Measurements from ENCODE around the gene TNFRSF19.
A peak's percentile ranks its signal among the peaks of the same experiment; 100 is the strongest.

Gene TNFRSF19

GRCh38 chr13:23651887-23652286, 81.7 kb downstream of the TNFRSF19 start:
- Histone ChIP-seq H4K91ac (ENCODE audit: low read length) (no peak overlapping the region), H3K4me1 (ENCODE audit: control insufficient read depth, insufficient read depth, low read depth, low read length) (peaks cover 8% of the 10 kb centered on the region), H3K4me2 (ENCODE audit: low read length, poor library complexity, severe bottlenecking) (no peak overlapping the region), H2AFZ (ENCODE audit: low read depth, low read length) (no peak overlapping the region), H3K9me3 (ENCODE audit: control insufficient read depth, low read length) (no peaks in the 10 kb centered on the region), H2BK12ac (ENCODE audit: low read length in 2 of 2) (no peak overlapping the region), H3K18ac (ENCODE audit: low read depth in 1 of 2, low read length in 2 of 2) (no peak overlapping the region), H3K4ac (ENCODE audit: low read depth in 1 of 2, low read length in 2 of 2) (no peak overlapping the region), H3K14ac (ENCODE audit: low read length in 2 of 2) (no peak overlapping the region), H3K27me3 (ENCODE audit: control insufficient read depth in 1 of 2, insufficient read depth in 1 of 2, low read length in 2 of 2) (no peaks in the 10 kb centered on the region), H3K79me1 (replicated peaks; ENCODE audit: low read length, poor library complexity, severe bottlenecking) (no peaks in the 10 kb centered on the region), H2AK5ac (ENCODE audit: low read length, severe bottlenecking) (no peak overlapping the region), H3K23ac (ENCODE audit: low read length in 2 of 2) (no peak overlapping the region), H3K9ac (ENCODE audit: low read length) (no peak overlapping the region), H2BK120ac (ENCODE audit: low read depth, low read length) (no peak overlapping the region), H4K8ac (ENCODE audit: low read length) (no peak overlapping the region), H3K36me3 (ENCODE audit: control insufficient read depth in 1 of 2, insufficient read depth in 2 of 2, low read depth in 1 of 2, low read length in 2 of 2) (no peaks in the 10 kb centered on the region), H3K4me3 (ENCODE audit: insufficient read depth in 1 of 2, low read depth in 1 of 2, low read length in 2 of 2) (no peak overlapping the region), H2BK15ac (ENCODE audit: low read depth, poor library complexity, severe bottlenecking) (no peak overlapping the region), H3K27ac (ENCODE audit: low read length, poor library complexity, severe bottlenecking) (no peak overlapping the region), H2BK5ac (ENCODE audit: low read depth, low read length, poor library complexity, severe bottlenecking) (no peak overlapping the region)
- DNase-seq: no peak
- WGBS: 83% methylated on average over 1 of the region's 2 CpGs

- Histone ChIP-seq H3K14ac (ENCODE audit: low read length in 2 of 2) (no peak overlapping the region), H2BK120ac (ENCODE audit: low read depth, low read length) (no peak overlapping the region), H4K8ac (ENCODE audit: low read length) (no peak overlapping the region), H3K9ac (ENCODE audit: low read length) (no peak overlapping the region), H2BK12ac (ENCODE audit: low read length in 2 of 2) (peak overlapping the region in 1 of 2 experiments; percentile 21), H3K79me1 (replicated peaks; ENCODE audit: low read length, poor library complexity, severe bottlenecking) (no peaks in the 10 kb centered on the region), H3K4ac (ENCODE audit: low read depth in 1 of 2, low read length in 2 of 2) (no peak overlapping the region), H3K23ac (ENCODE audit: low read length in 2 of 2) (no peak overlapping the region), H3K18ac (ENCODE audit: low read depth in 1 of 2, low read length in 2 of 2) (no peak overlapping the region), H3K27ac (ENCODE audit: low read length, poor library complexity, severe bottlenecking) (no peak overlapping the region), H2BK5ac (ENCODE audit: low read depth, low read length, poor library complexity, severe bottlenecking) (no peak overlapping the region), H3K4me3 (ENCODE audit: insufficient read depth in 1 of 2, low read depth in 1 of 2, low read length in 2 of 2) (no peak overlapping the region), H3K9me3 (ENCODE audit: control insufficient read depth, low read length) (no peaks in the 10 kb centered on the region), H2AK5ac (ENCODE audit: low read length, severe bottlenecking) (no peak overlapping the region), H3K4me2 (ENCODE audit: low read length, poor library complexity, severe bottlenecking) (no peak overlapping the region), H3K4me1 (ENCODE audit: control insufficient read depth, insufficient read depth, low read depth, low read length) (peaks cover 8% of the 10 kb centered on the region), H3K36me3 (ENCODE audit: control insufficient read depth in 1 of 2, insufficient read depth in 2 of 2, low read depth in 1 of 2, low read length in 2 of 2) (no peaks in the 10 kb centered on the region), H3K27me3 (ENCODE audit: control insufficient read depth in 1 of 2, insufficient read depth in 1 of 2, low read length in 2 of 2) (no peaks in the 10 kb centered on the region), H4K91ac (ENCODE audit: low read length) (no peak overlapping the region), H2AFZ (ENCODE audit: low read depth, low read length) (no peak overlapping the region), H2BK15ac (ENCODE audit: low read depth, poor library complexity, severe bottlenecking) (no peak overlapping the region)
- 88% methylated on average over 10 of the region's 10 CpGs for WGBS
- no peak for DNase-seq
Observed at GRCh38 chr13:23652909-23653726, 82.9 kb downstream of the TNFRSF19 start.

GRCh38 chr13:23654111-23655110, 84.2 kb downstream of the TNFRSF19 start:
- H2BK12ac ChIP-seq (ENCODE audit: low read length in 2 of 2): no peak overlapping the region
- H3K4me3 ChIP-seq (ENCODE audit: insufficient read depth in 1 of 2, low read depth in 1 of 2, low read length in 2 of 2): no peak overlapping the region

GRCh38 chr13:23655321-23655720, 85.1 kb downstream of the TNFRSF19 start:
- H3K4me3 ChIP-seq (ENCODE audit: insufficient read depth in 1 of 2, low read depth in 1 of 2, low read length in 2 of 2): no peak overlapping the region
- H3K23ac ChIP-seq (ENCODE audit: low read length in 2 of 2): no peak overlapping the region
- no peak overlapping the region for H2AK5ac ChIP-seq (ENCODE audit: low read length, severe bottlenecking)
- no peak overlapping the region for H3K4me2 ChIP-seq (ENCODE audit: low read length, poor library complexity, severe bottlenecking)
- H2BK5ac ChIP-seq (ENCODE audit: low read depth, low read length, poor library complexity, severe bottlenecking): no peak overlapping the region
- H3K36me3 ChIP-seq (ENCODE audit: control insufficient read depth in 1 of 2, insufficient read depth in 2 of 2, low read depth in 1 of 2, low read length in 2 of 2): no peaks in the 10 kb centered on the region
- peaks cover 12% of the 10 kb centered on the region for H3K4me1 ChIP-seq (ENCODE audit: control insufficient read depth, insufficient read depth, low read depth, low read length)
- 100% methylated on average over 2 of the region's 3 CpGs for WGBS
- no peak overlapping the region for H4K91ac ChIP-seq (ENCODE audit: low read length)
- no peak overlapping the region for H3K14ac ChIP-seq (ENCODE audit: low read length in 2 of 2)
- no peak overlapping the region for H2AFZ ChIP-seq (ENCODE audit: low read depth, low read length)
- H3K27me3 ChIP-seq (ENCODE audit: control insufficient read depth in 1 of 2, insufficient read depth in 1 of 2, low read length in 2 of 2): no peaks in the 10 kb centered on the region
- H3K79me1 ChIP-seq (replicated peaks; ENCODE audit: low read length, poor library complexity, severe bottlenecking): no peaks in the 10 kb centered on the region
- H3K18ac ChIP-seq (ENCODE audit: low read depth in 1 of 2, low read length in 2 of 2): no peak overlapping the region
- H2BK120ac ChIP-seq (ENCODE audit: low read depth, low read length): no peak overlapping the region
- no peak overlapping the region for H4K8ac ChIP-seq (ENCODE audit: low read length)
- no peak overlapping the region for H3K9ac ChIP-seq (ENCODE audit: low read length)
- no peaks in the 10 kb centered on the region for H3K9me3 ChIP-seq (ENCODE audit: control insufficient read depth, low read length)
- DNase-seq: no peak
- H3K4ac ChIP-seq (ENCODE audit: low read depth in 1 of 2, low read length in 2 of 2): no peak overlapping the region
- H2BK12ac ChIP-seq (ENCODE audit: low read length in 2 of 2): no peak overlapping the region
- no peak overlapping the region for H2BK15ac ChIP-seq (ENCODE audit: low read depth, poor library complexity, severe bottlenecking)
- no peak overlapping the region for H3K27ac ChIP-seq (ENCODE audit: low read length, poor library complexity, severe bottlenecking)

More at GRCh38 chr13:23654111-23655110, 84.2 kb downstream of the TNFRSF19 start:
- Histone ChIP-seq H3K9ac (ENCODE audit: low read length) (no peak overlapping the region), H4K91ac (ENCODE audit: low read length) (no peak overlapping the region), H2AK5ac (ENCODE audit: low read length, severe bottlenecking) (no peak overlapping the region), H3K4ac (ENCODE audit: low read depth in 1 of 2, low read length in 2 of 2) (no peak overlapping the region), H2BK120ac (ENCODE audit: low read depth, low read length) (no peak overlapping the region), H3K36me3 (ENCODE audit: control insufficient read depth in 1 of 2, insufficient read depth in 2 of 2, low read depth in 1 of 2, low read length in 2 of 2) (no peaks in the 10 kb centered on the region), H3K27me3 (ENCODE audit: control insufficient read depth in 1 of 2, insufficient read depth in 1 of 2, low read length in 2 of 2) (no peaks in the 10 kb centered on the region), H2BK5ac (ENCODE audit: low read depth, low read length, poor library complexity, severe bottlenecking) (no peak overlapping the region), H3K27ac (ENCODE audit: low read length, poor library complexity, severe bottlenecking) (peak overlapping the region; percentile 5), H3K9me3 (ENCODE audit: control insufficient read depth, low read length) (no peaks in the 10 kb centered on the region), H3K79me1 (replicated peaks; ENCODE audit: low read length, poor library complexity, severe bottlenecking) (no peaks in the 10 kb centered on the region), H3K14ac (ENCODE audit: low read length in 2 of 2) (no peak overlapping the region), H3K23ac (ENCODE audit: low read length in 2 of 2) (no peak overlapping the region), H3K4me1 (ENCODE audit: control insufficient read depth, insufficient read depth, low read depth, low read length) (peaks cover 12% of the 10 kb centered on the region), H3K4me2 (ENCODE audit: low read length, poor library complexity, severe bottlenecking) (no peak overlapping the region), H3K18ac (ENCODE audit: low read depth in 1 of 2, low read length in 2 of 2) (peak overlapping the region in 1 of 2 experiments; percentile 51), H2AFZ (ENCODE audit: low read depth, low read length) (no peak overlapping the region), H4K8ac (ENCODE audit: low read length) (no peak overlapping the region), H2BK15ac (ENCODE audit: low read depth, poor library complexity, severe bottlenecking) (no peak overlapping the region)
- DNase-seq: peak; percentile 49
- 75% methylated on average over 11 of the region's 11 CpGs for WGBS

Data from mesenchymal stem cell (in vitro differentiated cells and primary cell).